M059J (cell line): ENCODE data around the gene CFAP65. TPM values are rescaled to one million over a fixed set of nuclear protein-coding genes. Genes with fewer than 3 reads are reported as not detected.
A peak's percentile ranks its signal among the peaks of the same experiment; 100 is the strongest.

Experiments
- DNase-seq: peaks from one replicate; pipeline ENCODE4 v3.0.0-alpha.2; 2012; ENCODE audit warnings: low read depth
- total RNA-seq: library from RNA; depleted of rRNA; stranded (reverse); fragments of >200 nt; shearing (Covaris generic); gene quantifications from 2 replicates; pipeline ENCODE4 v1.2.3, GENCODE V29; 2014; rRNA removed

Gene CFAP65
- total RNA-seq, 1 experiment from 2014 or later: not detected

DNA sequence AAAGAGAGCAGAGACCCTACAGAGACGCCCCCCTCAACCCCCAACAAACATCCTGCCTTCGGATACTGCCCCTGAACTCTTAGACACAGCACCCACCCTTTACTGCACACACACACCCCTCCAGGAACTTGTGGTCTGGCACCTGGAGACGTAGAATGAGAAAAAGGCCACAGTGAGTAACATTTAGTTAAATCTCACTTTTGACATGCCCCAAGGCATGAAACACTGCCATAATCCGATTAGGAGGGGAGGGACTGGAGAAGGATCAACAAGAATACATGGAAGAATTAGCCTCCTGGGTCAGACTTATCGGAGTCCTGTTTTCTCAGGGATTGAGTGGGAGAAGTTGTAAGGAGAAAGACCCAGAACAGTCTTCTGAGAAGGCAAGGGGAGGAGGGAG, 77.7 kb downstream of the CFAP65 start:
- DNase-seq: peak; percentile 60

DNA sequence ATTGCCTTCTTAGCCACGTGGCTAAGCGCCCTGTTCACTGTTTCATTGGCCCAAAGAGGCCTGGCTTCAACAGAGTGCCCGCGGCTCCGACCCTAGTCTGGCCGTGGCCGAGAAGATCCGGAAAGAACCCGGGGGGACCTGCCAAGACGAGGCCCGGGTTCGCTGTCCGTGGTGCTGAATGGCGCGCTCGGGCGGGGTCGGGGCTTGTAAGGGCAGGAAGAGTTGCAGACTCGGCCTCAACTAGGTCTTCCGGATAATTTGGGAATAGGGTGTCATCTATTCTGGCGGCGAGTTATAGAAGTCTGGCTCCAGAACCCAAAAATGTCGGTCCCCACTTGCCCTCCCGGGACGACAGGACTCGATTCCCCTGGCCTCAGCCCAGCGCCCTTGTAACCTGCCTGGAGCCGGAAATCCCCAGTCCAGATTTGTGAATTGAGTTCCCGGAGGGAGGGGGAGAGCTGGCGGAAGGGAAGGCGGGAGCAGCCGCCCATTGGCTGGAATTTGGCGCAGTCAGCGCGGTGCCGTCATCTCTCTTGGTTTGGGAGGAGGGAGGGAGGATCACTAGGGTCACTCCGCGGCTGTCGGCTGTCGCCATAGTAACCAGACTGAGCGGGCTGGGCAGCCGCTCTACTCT, 78.3 kb downstream of the CFAP65 start:
- peak; percentile 85 for DNase-seq

DNA sequence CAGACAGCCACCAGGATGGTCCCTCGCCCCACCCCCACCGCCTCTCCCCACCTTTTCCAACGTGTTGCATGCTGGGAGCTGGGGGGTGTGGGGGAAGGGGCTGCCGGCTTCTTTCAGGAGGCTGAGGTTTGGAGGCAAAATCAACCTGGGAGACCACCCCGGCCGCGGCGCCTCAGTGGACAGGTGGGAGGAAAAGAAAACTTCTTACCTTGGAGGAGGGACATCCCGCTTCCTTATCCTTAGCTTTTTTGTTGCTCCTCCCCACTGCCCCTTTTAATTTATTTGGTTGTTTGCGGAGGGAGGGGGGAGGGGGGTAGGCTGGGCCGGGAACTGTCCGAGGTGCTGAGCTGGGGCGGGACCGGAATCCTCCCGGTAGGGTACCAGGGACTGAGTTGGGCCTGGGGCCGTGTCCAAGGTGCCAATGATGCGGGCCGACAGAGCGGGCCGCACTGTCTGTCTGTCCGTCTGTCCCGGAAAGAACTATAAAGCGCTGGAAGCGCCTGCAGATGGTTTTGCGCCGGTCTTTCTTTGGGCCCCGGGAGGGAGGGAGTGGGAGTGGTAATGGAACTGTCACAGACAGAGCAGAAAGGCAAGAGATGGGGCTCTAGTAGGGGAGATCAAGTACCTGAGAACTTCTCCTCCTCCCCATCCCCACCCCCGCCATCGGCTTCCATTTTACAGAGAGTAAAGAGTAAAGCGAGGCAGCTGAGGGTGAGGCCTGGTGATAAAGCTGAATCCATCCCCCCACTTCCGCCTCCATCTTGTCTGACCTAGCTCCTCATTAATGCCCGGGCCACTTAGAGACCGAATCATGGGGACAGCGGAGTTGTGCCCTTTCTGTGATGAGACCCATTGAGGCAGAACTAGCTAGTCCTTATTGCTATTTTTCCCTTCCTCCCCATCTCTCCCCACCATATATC, 79.4 kb downstream of the CFAP65 start:
- no peak for DNase-seq

DNA sequence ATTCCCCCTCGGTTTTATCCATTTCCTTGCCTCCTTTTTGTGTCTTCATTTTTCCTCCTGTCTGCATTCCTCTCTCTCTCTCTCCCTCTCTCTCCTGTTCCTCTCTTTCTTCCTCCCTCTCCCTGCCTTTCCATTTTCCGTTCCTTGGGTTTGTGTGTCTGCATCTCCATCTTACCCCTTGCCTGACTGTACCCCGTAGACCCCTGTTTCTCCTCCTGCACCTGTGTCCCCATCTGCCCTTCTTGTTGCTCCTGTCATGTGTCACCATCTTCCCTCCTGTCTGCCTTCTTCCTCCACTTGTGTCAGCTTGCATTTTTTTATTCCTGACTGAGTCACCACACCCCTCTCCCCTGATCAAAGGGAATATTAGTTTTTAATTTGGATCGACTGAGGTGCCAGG, 80.1 kb downstream of the CFAP65 start:
- no peak for DNase-seq

DNA sequence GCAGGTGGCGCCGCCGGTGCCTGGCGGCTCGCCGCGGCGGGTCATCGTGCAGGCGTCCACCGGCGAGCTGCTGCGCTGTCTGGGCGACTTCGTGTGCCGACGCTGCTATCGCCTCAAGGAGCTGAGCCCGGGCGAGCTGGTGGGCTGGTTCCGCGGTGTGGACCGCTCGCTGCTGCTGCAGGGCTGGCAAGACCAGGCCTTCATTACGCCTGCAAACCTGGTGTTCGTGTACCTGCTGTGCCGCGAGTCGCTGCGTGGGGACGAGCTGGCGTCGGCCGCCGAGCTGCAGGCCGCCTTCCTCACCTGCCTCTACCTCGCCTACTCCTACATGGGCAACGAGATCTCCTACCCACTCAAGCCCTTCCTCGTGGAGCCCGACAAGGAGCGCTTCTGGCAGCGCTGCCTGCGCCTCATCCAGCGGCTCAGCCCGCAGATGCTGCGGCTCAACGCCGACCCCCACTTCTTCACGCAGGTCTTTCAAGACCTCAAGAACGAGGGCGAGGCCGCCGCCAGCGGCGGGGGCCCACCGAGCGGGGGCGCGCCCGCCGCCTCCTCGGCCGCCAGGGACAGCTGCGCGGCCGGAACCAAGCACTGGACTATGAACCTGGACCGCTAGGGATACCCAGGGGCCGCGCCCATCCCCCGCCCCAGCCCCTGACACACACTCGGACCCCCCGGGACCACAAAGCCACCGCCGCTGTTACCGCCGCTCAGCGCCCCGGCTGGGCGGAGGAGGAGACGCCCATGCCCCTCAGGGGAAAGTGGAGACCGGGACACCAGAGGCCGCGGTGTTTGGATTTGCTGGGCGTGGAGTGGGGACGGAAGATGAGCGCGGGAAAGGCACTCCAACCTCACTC, 80.8 kb downstream of the CFAP65 start:
- no peak for DNase-seq

DNA sequence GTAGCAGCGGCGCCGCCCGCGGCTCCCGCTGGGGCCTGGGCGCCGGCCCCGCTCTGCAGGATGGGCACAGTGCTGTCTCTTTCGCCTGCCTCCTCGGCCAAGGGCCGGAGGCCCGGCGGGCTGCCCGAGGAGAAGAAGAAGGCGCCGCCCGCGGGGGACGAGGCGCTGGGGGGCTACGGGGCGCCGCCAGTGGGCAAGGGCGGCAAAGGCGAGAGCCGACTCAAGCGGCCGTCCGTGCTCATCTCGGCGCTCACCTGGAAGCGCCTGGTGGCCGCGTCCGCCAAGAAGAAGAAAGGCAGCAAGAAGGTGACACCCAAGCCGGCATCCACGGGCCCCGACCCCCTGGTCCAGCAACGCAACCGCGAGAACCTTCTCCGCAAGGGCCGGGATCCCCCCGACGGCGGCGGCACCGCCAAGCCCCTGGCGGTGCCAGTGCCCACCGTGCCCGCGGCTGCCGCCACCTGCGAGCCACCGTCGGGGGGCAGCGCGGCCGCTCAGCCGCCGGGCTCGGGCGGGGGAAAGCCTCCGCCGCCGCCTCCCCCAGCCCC, 81.5 kb downstream of the CFAP65 start:
- no peak for DNase-seq

DNA sequence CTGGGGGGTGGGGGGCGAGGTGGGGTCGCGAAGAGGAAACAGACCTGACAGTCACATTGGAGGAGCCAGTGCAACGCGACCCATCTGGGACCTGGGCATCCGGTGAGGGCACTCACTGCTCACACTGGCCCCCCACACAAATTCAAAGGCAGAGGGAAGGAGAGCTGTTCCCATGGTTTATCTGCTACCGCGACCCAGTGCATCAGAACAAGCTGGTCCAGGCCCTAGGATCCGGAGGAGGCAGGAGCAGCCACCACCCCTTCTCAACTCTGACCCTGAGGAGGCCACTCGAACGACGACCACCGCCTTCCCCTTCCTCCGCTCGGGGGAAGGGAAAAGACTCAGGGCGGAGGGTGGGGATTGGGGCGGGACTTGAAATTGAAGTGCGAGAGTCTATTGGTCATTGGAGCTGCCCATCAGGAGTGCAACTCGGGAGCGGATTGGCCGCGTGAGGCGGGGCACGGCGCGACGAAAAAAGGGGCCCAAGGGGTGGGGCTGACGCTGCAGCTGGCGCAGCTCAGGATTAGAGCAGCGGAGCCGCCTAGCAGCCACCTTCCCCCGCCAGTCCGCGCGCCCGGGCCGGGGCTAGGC, 82.1 kb downstream of the CFAP65 start, which contains the start of gene CDK5R2:
Gene CDK5R2 (plus strand): TSS at position 526 of the 591 bp plus-strand sequence. CDS start 155 bp downstream, outside the sequence.
- peak; percentile 75 for DNase-seq

DNA sequence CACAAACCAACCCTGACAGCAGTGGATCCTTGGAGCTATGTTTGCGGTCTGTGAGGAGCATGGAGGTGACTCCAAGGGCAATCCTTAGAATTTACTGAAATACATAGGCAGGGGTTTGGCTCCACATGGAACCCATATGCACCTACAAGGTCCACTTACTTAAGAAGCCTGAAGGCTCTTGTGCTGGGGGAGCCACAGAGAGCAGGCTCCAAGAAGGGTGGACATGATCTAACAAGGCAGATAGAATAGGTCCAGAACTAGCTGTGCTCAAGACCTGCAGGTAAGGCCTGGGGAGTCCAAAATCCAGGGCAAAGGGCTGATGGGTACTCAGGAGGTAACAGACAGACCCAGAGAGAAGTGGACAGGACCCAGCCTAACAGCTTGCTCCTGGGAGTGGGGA, 83.0 kb downstream of the CFAP65 start:
- DNase-seq: no peak

DNA sequence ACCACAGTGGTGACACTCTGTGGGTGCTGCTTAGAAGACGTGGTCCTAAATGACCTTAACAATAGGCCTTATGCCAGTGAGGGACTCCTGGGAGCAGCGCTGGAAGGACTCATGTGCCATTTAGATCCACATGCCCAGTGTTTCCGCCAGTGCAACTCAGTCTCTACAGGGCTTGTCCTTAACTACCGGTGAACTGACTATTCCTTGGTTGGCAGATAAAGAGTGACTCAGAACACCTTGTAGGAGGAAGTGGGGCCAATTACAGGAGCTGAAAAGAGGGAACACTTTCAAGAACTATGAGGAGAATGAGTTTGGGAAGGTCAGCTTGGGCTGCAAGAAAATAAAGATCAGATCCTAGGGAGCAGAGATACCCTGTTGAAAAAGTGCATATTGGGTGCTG, 83.6 kb downstream of the CFAP65 start:
- DNase-seq: no peak

DNA sequence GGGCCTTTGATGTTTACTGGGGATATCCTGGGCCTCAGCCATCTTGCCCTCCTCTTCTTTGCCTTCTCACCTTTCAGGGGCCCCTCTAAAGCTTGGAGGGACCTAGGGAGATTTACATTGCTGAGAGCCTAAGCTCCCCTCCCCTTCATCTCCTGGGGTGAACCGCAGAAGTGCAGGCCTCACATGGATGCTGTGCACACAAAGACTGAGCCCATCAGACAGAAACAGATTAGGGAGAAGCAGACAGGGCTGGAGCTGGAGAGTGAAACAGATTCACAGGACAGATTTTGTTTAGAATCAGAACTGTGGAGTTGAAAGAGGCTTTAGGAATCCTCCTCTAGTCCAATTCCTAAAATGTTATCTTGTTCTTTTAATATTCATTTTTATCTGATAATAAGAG, 85.3 kb downstream of the CFAP65 start:
- no peak for DNase-seq

DNA sequence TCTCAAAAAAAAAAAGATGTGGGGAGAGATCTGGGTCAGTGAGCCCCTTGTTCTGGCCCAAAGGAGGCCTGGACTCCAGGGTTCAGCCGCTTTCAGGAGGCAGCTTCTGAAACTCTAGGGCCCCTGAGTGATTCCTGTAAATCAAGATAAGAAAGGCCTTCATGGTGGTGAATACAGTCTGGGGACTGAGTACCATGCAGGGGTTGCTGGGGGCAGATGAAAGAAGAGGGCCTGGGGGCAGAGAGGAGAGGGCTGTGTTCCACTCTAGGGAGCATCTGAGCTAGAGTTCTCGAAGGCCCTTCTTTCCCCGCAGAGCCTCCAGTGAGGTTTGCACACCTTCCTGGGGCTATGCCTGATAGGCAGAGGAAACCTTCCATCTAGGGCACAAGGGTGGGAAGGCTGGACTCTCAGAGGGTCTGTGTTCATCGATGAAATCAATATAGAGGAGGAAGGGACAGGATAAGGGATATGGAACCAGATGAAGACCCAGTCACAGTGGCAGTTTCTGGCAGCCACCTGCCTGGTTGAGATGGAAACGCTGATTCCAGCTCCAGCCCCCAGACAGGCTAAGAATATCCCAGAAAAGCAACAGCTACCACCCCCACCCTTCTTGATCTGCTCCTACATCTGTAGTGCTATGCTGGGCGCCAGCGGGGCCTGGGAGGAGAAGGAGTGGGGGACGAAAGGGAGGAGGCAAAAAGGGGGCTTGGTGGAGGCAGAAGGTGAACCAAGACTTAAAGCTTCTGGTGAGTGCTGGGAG, 86.6 kb downstream of the CFAP65 start:
- no peak for DNase-seq

DNA sequence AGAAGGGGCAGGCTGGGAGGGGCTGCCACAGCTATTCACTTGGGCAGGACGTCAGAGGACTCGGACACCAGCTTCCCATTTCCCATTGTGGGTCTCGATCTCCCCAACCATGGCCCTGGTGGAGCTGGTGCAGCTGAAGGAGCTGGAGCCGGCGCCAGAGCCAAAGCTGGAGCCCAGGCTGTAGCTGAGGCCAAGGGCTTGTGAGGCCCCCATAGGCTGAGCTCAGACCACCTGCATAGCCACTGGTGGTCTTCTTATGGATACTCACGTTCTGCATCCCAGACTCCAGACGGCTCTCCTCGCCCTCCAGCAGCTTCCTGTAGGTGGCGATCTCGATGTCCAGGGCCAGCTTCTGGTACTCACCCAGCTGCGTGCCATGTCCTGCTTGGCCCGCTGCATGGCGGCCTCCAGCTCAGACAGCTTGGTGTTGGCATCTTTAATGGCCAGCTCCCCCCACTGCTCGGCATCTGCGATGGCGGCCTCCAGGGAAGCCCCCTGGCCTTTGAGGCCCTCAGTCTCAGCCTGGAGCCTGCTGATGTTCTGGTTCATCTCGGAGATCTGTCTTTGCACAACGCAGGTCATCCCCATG, 87.9 kb downstream of the CFAP65 start:
- no peak for DNase-seq

Other genes starting within 250 kb of the CFAP65 start
- gene PRKAG3, start 209.7 kb downstream of the CFAP65 start, total RNA-seq: not detected in 2 replicates
- gene WNT6, start 181.7 kb downstream of the CFAP65 start, total RNA-seq: 0.05 and 0.39 TPM in 2 replicates
- gene WNT10A, start 160.7 kb downstream of the CFAP65 start, total RNA-seq: 0.02 and 0.30 TPM in 2 replicates
- gene CDK5R2, start 81.8 kb downstream of the CFAP65 start, total RNA-seq: 0.05 TPM in 1 of 2 replicates, not detected in the other
- gene FEV, start 56.3 kb downstream of the CFAP65 start, total RNA-seq: not detected in 2 replicates
- 0.17 TPM in 1 of 2 replicates, not detected in the other for gene CRYBA2, start 48.1 kb downstream of the CFAP65 start, total RNA-seq
- not detected in 2 replicates for gene IHH, start 19.4 kb upstream of the CFAP65 start, total RNA-seq
- 13.6 and 19.2 TPM in 2 replicates for gene NHEJ1, start 119.3 kb upstream of the CFAP65 start, total RNA-seq
- gene SLC23A3, start 128.5 kb upstream of the CFAP65 start, total RNA-seq: 0.02 TPM in 1 of 2 replicates, not detected in the other
- 30.2 and 43.4 TPM in 2 replicates for gene CNPPD1, start 135.4 kb upstream of the CFAP65 start, total RNA-seq
- gene RETREG2, start 136.8 kb upstream of the CFAP65 start, total RNA-seq: 54.9 and 66.6 TPM in 2 replicates
- 25.6 and 40.5 TPM in 2 replicates for gene ZFAND2B, start 165.3 kb upstream of the CFAP65 start, total RNA-seq
- 19.5 and 27.5 TPM in 2 replicates for gene ABCB6, start 177.4 kb upstream of the CFAP65 start, total RNA-seq
- 61.5 and 73.3 TPM in 2 replicates for gene ATG9A, start 188.1 kb upstream of the CFAP65 start, total RNA-seq
- gene ANKZF1, start 188.3 kb upstream of the CFAP65 start, total RNA-seq: 16.8 and 23.5 TPM in 2 replicates
- gene GLB1L, start 203.9 kb upstream of the CFAP65 start, total RNA-seq: 6.2 and 8.0 TPM in 2 replicates
- 24.5 and 33.7 TPM in 2 replicates for gene STK16, start 204.0 kb upstream of the CFAP65 start, total RNA-seq
- not detected in 2 replicates for gene TUBA4B, start 211.7 kb upstream of the CFAP65 start, total RNA-seq
- 105 and 129 TPM in 2 replicates for gene TUBA4A, start 212.4 kb upstream of the CFAP65 start, total RNA-seq
- 33.2 and 45.9 TPM in 2 replicates for gene DNAJB2, start 237.8 kb upstream of the CFAP65 start, total RNA-seq